NCI-H2029 (cell line): ENCODE data around the gene OSBPL10.
"Not testable (repeated sequence)": the region's sequence is repeated elsewhere in the genome, so short reads cannot be mapped to it uniquely, and the experiment has no call there.

ENCODE experiments used
- DNase-seq: peaks from one replicate; lab custom pipeline; 2025; lab: John Stamatoyannopoulos, UW

The OSBPL10 gene

GRCh38 chr3:31704591-31705179 is 276.4 kb downstream of the OSBPL10 start:
- peak; percentile 66 for DNase-seq

- DNase-seq: no peak
These were observed 276.9 kb downstream of the OSBPL10 start for GRCh38 chr3:31704156-31704555.

- no peak for DNase-seq
These were observed 279.8 kb downstream of the OSBPL10 start for GRCh38 chr3:31701286-31701685.

GRCh38 chr3:31699309-31699953 is 281.6 kb downstream of the OSBPL10 start:
- DNase-seq: peak; percentile 29

GRCh38 chr3:31696815-31697548 is 284.1 kb downstream of the OSBPL10 start:
- DNase-seq: no peak

GRCh38 chr3:31696009-31696297 is 285.1 kb downstream of the OSBPL10 start:
- DNase-seq: no peak

GRCh38 chr3:31695280-31696008 is 285.6 kb downstream of the OSBPL10 start:
- no peak for DNase-seq

GRCh38 chr3:31693346-31693745 is 287.7 kb downstream of the OSBPL10 start:
- DNase-seq: no peak

- DNase-seq: no peak
These were observed 288.3 kb downstream of the OSBPL10 start for GRCh38 chr3:31692751-31693150.

- no peak for DNase-seq
These were observed 290.3 kb downstream of the OSBPL10 start for GRCh38 chr3:31690771-31691170.

- DNase-seq: not testable (repeated sequence)
These were observed 291.5 kb downstream of the OSBPL10 start for GRCh38 chr3:31689523-31689922.

- no peak for DNase-seq
These were observed 292.1 kb downstream of the OSBPL10 start for GRCh38 chr3:31688984-31689383.

- no peak for DNase-seq
These were observed 293.9 kb downstream of the OSBPL10 start for GRCh38 chr3:31687020-31687802.

GRCh38 chr3:31680072-31680870 is 300.8 kb downstream of the OSBPL10 start:
- DNase-seq: no peak

- DNase-seq: no peak
These were observed 304.5 kb downstream of the OSBPL10 start for GRCh38 chr3:31676556-31676955.

GRCh38 chr3:31673950-31674349 is 307.1 kb downstream of the OSBPL10 start:
- DNase-seq: no peak

- no peak for DNase-seq
These were observed 309.1 kb downstream of the OSBPL10 start for GRCh38 chr3:31671976-31672375.

GRCh38 chr3:31671451-31671850 is 309.6 kb downstream of the OSBPL10 start:
- DNase-seq: no peak

- no peak for DNase-seq
These were observed 310.3 kb downstream of the OSBPL10 start for GRCh38 chr3:31670722-31671121.

- no peak for DNase-seq
These were observed 310.9 kb downstream of the OSBPL10 start for GRCh38 chr3:31670136-31670535.

GRCh38 chr3:31668242-31668641 is 312.8 kb downstream of the OSBPL10 start:
- no peak for DNase-seq
